ENCODE results near the gene HES7.
"Not testable (repeated sequence)": the region's sequence is repeated elsewhere in the genome, so short reads cannot be mapped to it uniquely, and the experiment has no call there.

HES7 gene

DNA sequence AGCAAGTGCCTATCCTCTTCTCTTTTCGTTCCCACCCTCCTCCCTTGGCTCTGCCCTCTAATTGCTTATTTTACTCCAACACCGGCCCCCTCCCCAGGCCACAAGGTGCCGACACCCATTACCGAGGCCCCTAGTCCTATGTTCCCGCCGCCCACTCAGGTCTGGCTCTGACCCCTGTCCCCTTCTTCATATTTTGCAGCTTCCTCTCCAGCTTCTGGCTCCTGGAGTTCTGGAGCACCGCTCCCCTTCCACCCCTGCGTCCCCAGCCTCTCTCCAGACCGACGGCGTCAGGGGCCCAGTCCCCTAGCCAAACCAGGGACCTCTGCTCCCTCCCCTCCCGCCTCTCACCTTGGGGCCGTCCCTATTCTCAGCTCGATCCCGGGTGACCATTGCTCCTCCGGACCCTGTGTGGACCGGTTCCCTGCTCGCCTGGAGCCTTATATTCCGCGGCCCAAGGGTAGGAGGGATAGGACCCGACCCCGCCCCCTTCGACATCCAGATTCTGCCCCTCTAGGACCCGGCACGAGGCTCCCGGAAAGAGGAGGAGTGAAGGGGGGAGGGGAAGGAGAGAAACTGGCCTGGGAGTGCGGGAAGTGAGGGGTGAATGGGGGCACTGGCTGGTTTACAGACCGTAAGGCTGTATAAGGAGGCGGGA is at the start of gene HES7:
TSS of gene HES7 (minus strand) at position 412 of the 655 bp plus-strand sequence. CDS start at position 390, 22 bp downstream.
- no peak for DNase-seq (ENCODE audit: low read depth)

- DNase-seq (ENCODE audit: low read depth), result no peak
These were observed 49.4 kb upstream of the HES7 start for GRCh38 chr17:8173056-8173870.

DNA sequence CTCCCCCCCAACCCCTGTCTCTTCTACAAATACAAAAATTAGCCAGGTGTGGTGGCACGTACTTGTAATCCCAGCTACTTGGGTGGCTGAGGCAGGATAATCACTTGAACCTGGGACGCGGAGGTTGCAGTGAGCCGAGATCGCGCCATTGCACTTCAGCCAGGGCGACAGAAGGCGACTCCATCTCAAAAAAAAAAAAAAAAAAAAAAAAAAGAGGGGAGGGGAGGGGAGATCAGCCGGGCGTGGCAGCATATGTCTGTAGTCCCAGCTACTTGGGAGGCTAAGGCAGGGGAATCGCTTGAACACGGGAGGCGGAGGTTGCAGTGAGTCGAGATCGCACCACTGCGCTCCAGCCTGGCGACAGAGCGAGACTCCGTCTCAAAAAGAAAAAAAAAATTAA is 46.3 kb upstream of the HES7 start:
- not testable (repeated sequence) for DNase-seq (ENCODE audit: low read depth)

DNA sequence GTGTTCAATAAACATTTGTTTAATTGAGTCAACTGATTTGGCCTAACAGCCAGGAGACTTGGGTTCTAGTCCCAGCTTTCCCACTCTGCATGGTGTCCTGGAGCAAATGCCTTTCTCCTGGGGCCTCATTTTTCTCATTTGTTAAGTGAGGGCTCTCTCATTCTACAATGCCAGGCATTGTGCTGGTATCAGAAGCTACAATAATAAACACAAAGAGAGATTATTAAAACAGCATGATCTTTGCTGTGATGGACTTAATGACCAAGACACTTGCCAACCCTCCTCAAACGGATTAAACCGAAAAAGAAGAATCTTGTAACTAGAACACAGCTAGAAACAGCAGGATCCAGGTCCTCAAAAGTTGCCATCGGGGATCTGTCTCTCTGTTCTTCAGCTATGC is 43.6 kb upstream of the HES7 start:
- DNase-seq (ENCODE audit: low read depth), result no peak

DNA sequence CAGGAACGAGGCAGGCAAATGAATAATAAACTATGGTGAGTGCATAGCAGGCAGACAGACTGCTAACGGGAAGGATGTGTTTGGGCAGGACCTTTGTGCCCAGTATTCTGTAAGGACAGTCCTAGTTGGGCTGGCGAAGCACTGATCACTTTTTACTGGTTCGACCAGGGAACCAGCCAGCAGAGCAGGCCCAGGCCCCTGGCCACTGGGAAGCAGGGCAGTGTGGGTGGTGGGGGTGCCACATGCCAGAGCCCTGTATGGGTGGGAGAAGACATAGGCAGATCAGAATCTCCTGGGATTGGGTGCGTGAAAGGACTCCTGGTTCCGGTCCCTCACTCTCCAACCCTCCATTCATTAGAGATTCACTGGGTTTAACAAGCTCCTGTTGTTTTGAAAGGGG is 42.8 kb upstream of the HES7 start:
- no peak for DNase-seq (ENCODE audit: low read depth)

- DNase-seq (ENCODE audit: low read depth), result no peak
These were observed 40.9 kb upstream of the HES7 start for GRCh38 chr17:8164815-8165131.

DNA sequence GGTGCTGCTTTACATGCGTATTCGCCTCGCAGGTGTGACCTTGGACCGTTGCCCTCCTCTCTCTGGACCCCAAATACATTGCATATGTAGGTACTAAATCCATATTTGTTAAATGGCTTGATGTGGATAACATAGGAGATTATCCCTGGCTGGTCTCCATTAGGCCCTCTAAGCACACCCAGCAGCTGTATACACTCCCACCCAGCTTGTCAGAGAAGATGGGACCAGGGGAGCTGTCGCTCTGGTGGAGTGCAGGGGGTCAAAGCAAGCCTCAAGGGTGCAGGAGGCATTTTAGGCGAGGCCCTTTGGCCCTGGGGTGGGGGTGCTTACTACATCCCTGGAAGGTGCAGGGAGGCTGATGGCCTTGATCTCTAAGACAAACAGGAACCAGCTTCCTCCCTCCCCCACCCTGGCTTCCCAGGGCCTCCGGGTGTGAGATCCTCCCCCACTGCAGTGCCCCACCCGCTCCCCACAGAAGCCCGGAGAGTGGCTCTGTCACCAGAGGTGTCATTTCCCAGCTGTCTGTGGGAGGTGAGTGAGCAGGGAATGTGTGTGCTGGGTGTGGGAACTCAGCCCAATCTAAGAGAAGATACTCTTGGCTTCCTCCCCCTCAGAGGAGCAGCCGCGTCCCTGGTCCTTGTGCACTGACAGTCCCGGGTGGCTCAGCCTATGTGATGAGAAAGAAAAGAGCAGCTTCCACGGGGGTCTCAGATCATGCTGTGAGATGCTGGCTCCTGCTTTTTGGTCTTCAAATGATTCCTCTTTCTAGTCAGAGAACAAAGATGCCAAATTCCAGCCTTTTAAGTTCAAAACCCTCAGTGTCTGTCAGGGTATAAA is 40.3 kb upstream of the HES7 start:
- DNase-seq (ENCODE audit: low read depth), result peak; percentile 52

DNA sequence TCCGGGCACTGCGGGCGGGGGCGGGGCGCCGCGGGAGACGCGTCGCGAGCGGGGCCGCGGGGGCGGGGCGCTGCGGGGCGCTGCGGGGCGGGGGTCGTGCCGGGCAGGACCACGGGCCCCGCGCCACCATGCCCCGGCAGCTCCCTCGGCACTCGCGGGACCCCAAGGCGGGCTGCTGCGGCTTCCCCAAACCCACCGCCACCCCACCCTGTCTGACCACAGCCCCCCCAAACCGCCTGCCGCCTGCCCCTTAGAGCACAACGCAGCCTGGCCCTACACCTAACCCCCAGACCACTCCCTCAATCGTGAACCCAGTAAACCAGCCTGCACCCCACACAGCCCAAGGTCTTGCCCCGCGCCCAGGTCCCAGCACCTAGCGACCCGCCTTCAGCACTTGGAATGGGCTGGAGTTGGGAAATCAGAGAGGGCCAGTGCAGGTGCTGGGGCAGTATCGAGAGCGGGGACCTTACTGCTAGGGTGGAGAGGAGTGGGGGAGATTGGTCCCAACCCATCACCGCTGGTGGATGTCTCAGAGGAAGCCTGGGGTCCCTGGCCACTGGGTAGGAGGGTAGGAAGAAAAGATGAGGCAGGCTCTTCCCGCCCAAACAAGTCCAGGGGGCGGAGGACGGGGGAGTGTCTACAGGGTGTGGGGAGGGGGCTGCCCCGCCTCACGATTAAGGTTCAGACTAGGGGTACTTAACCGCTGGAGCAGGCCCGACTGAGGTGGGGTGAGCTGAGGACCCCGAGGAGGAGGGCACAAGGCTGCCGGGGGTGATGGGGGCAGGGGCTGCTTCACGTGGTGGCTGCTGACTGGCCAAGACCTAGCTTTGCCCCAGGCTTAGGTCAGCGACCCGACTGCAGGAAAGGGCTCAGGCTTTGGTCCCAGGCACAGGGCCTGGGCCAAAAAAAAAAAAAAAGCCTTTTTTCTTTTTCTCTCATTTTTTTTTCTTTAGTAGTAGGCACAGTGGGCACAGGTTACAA is 39.4 kb upstream of the HES7 start:
- no peak for DNase-seq (ENCODE audit: low read depth)

GRCh38 chr17:8162233-8162996 is 38.5 kb upstream of the HES7 start, which contains the start of gene VAMP2:
VAMP2 (minus strand) TSS chr17:8162948; CDS start chr17:8162879, 69 bp downstream.
- DNase-seq (ENCODE audit: low read depth), result peak; percentile 75

- DNase-seq (ENCODE audit: low read depth), result no peak
These were observed 37.7 kb upstream of the HES7 start for GRCh38 chr17:8161289-8162232.

DNA sequence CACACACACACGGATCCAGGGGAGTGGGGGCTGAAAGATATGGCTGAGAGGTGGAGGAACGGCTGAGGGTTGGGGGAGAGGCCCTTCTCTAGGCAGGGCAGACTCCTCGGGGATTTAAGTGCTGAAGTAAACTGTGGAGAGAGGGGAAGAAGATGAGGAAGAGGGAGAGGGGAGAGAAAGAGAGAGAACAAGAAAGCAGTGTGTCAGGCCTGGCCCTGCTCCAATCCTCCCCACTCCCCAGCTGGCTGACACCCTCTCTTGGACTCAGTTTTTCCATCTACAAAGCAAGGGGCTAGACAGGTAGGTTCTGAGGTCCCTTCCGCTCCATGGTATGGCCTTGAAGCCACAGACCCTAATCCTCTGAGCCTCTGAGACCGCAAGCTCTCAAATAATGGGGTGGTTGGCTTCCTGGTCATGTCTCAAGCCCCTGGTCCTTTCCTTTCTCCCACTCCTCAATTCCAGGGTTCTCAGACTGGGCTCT is 36.9 kb upstream of the HES7 start:
- DNase-seq (ENCODE audit: low read depth), result no peak

DNA sequence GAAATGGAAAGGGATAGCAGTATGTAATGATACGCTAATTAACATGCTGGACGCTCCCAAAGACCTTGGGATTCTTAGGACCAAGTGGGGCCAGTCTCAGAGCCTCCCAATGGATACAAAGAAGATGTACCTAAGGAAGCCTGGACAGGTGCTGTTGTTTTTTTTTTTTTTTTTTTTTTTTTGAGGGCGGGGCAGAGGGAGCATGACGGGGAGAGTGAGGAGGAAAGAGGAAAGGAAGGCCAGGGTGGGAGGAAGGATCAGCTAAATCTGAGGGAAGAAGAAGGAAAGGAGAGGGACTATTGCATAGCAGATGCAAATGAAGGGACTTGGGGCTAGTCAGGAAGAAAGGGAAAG is 36.3 kb upstream of the HES7 start:
- DNase-seq (ENCODE audit: low read depth), result no peak

GRCh38 chr17:8159459-8160223 is 35.7 kb upstream of the HES7 start:
- DNase-seq (ENCODE audit: low read depth), result no peak

DNA sequence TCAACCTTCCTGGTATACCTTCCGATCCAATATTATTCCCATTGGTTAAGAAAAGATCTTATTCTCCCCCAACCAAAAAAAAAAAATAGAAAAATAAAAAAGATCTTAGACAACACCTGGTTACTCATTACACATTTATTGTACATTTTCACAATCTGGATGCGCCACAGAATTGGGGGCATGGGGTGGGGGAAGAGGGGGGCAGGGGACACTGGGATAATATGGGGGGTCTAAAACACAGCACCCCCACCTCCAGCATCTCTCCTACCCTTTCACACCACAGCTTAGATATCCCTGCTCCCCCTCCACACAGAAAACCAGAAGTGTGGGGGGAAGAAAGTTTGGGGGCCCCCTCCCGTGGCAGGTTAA is 35.1 kb upstream of the HES7 start:
- DNase-seq (ENCODE audit: low read depth), result no peak

GRCh38 chr17:8158267-8159031 is 34.5 kb upstream of the HES7 start:
- DNase-seq (ENCODE audit: low read depth), result peak; percentile 79

- peak; percentile 99 for DNase-seq (ENCODE audit: low read depth)
These were observed 32.5 kb upstream of the HES7 start for GRCh38 chr17:8156246-8156992.

GRCh38 chr17:8155996-8156245 is 32.0 kb upstream of the HES7 start:
- DNase-seq (ENCODE audit: low read depth), result no peak

Data from activated T-cell treated with anti-CD3 and anti-CD28 coated beads for 1 hour (primary cell).